ENCODE results near the gene ST6GALNAC4.

The ST6GALNAC4 gene

GRCh38 chr9:127928676-127929624, 12.1 kb upstream of the ST6GALNAC4 start:
- no peak for DNase-seq

GRCh38 chr9:127927988-127928675, 11.3 kb upstream of the ST6GALNAC4 start:
- DNase-seq: no peak

GRCh38 chr9:127927201-127927987, 10.6 kb upstream of the ST6GALNAC4 start:
- peak; percentile 83 to 86 for DNase-seq

GRCh38 chr9:127926906-127927200, 10.0 kb upstream of the ST6GALNAC4 start:
- DNase-seq: no peak

- no peak for DNase-seq
Measured at GRCh38 chr9:127925959-127926905, 9.4 kb upstream of the ST6GALNAC4 start.

- no peak for DNase-seq
Measured at GRCh38 chr9:127924736-127925444, 8.0 kb upstream of the ST6GALNAC4 start.

- DNase-seq: no peak
Measured at GRCh38 chr9:127923771-127924170, 6.9 kb upstream of the ST6GALNAC4 start.

- DNase-seq: no peak
Measured at GRCh38 chr9:127923046-127923445, 6.2 kb upstream of the ST6GALNAC4 start.

GRCh38 chr9:127921557-127922120, 4.8 kb upstream of the ST6GALNAC4 start:
- peak; percentile 78 to 82 for DNase-seq

GRCh38 chr9:127920794-127921193, 4.0 kb upstream of the ST6GALNAC4 start:
- no peak for DNase-seq

- DNase-seq: peak in 1 of 2 donors; percentile 82
Measured at GRCh38 chr9:127919253-127919815, 2.5 kb upstream of the ST6GALNAC4 start.

GRCh38 chr9:127918183-127919107, 1.6 kb upstream of the ST6GALNAC4 start:
- DNase-seq: no peak

- DNase-seq: peak in 1 of 2 donors; percentile 77
Measured at GRCh38 chr9:127917603-127918002, 762 bp upstream of the ST6GALNAC4 start.

GRCh38 chr9:127915801-127916719, 781 bp downstream of the ST6GALNAC4 start:
- DNase-seq: peak; percentile 60 to 83

- no peak for DNase-seq
Measured at GRCh38 chr9:127915325-127915752, 1.5 kb downstream of the ST6GALNAC4 start.

- no peak for DNase-seq
Measured at GRCh38 chr9:127913682-127914081, 3.2 kb downstream of the ST6GALNAC4 start.

- no peak for DNase-seq
Measured at GRCh38 chr9:127912882-127913281, 4.0 kb downstream of the ST6GALNAC4 start.

- no peak for DNase-seq
Measured at GRCh38 chr9:127912296-127912695, 4.5 kb downstream of the ST6GALNAC4 start.

All from CD4-positive, alpha-beta T cell treated with Interleukin-4 for 1 hour (primary cell).